ENCODE results near the gene RAD51B.

Gene RAD51B

DNA sequence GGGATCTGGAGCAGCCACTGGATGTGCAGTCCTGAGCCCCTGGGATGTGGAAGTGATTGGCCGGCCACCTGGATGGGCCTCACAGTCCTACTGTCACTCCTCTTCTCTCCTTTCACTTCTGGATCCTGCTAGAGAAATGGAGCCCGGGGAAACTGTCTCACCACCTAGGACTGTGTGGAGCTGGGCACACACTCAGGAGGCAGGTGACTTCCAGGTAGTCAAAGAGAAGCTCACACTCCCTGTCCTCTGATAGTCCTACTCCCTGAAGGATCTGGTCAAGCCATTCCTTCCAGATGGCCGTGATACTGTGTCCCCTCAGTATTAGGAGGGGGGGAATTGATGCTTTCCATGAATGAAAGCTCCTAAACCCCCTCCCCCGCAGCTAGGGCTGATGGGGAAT, 772.2 kb downstream of the RAD51B start:
- no peak for DNase-seq

GRCh38 chr14:68592948-68593556, 773.5 kb downstream of the RAD51B start:
- DNase-seq: no peak

GRCh38 chr14:68593806-68594536, 774.4 kb downstream of the RAD51B start:
- no peak for DNase-seq

GRCh38 chr14:68594737-68595380, 775.3 kb downstream of the RAD51B start:
- DNase-seq: no peak

DNA sequence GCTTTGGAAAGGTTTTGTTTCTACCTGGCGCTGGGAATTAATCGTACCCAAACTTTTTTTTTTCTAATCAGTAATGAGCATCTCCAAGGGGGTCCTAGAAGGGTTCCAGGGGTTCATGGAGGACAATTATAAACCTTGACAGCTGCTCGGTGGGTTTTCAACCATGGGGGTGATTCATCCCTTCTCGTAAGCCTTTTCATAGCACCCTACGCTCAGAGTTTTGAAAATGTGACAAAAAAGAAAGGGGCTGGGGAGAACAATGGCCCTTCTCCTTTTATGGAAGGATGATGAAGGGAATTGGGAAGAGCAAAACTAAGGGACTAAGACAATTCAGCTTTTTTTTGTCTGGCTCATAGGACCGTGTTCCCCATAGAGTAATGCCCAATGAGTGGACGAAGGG, 776.6 kb downstream of the RAD51B start:
- DNase-seq: no peak

DNA sequence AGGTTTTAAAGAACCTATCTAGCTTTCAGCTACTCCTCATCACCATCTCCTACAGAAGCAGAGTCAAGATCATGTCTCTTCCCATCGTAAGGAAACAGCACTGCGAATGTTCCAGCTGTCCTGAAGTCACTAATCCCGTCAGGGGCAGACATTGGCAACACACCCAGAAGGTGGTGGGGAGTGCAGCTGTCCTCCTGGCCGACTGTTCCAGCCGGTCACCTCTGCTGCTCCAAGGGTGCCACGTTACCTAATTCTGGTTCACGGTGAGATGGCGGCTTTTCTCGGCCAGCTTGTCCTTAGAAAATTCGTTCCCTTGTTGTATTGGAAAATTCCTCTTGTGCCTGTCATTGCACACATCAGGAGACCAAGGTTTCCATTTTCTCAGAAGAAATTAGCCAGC, 777.1 kb downstream of the RAD51B start:
- no peak for DNase-seq

- no peak for DNase-seq
Measured at GRCh38 chr14:68598089-68598488, 778.5 kb downstream of the RAD51B start.

- DNase-seq: no peak
Measured at GRCh38 chr14:68598621-68599447, 779.3 kb downstream of the RAD51B start.

DNA sequence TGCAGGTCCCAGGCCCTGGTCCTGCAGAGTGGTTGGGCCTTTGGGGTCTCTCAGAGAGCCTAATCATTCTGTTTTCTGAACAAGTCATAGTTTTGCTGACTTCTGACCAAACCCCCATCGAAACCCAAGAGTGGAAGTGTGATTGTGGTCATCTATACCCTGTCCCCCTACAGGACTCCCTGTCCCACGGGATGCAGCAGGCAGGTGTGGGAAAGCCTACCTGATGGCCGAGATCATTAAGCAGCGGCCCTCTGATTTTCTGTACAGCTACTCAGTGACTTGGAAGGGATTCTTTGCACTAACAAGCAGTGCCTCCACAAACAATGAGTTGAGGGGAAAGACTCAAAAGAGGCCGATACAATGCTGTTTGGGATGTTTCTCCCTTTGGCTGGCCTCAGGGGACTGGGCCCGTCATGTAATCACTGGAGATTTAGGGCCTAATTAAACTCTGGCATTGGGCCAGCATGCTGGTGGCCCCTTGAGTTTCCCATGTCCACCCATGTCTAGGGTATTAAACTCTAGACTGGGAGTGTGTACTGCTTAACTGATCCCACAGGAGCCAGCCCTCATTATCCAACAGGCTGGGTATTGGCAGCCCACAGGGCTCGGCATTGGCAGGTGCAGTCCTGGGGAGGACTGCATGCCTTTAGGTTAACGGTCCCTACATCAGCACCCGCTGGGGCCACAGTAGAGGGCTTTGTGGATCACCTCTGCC, 780.5 kb downstream of the RAD51B start:
- DNase-seq: no peak

DNA sequence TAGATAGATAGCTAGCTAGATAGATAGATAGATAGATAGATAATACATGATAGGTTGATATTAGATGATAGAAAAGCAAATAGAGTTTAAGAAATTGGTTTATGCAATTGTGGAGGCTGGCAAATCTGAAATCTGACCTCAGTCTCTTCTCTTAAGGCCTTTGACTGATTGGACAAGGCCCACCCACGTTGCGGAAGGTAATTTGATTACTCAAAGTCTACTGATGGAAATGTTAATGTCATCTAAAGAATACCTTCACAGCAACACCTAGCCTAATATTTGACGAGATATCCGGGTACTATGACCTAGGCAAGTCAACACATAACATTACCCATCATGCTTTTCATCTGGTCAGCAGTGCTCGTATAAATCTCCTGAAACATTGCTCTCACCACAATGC, 782.9 kb downstream of the RAD51B start:
- no peak for DNase-seq

DNA sequence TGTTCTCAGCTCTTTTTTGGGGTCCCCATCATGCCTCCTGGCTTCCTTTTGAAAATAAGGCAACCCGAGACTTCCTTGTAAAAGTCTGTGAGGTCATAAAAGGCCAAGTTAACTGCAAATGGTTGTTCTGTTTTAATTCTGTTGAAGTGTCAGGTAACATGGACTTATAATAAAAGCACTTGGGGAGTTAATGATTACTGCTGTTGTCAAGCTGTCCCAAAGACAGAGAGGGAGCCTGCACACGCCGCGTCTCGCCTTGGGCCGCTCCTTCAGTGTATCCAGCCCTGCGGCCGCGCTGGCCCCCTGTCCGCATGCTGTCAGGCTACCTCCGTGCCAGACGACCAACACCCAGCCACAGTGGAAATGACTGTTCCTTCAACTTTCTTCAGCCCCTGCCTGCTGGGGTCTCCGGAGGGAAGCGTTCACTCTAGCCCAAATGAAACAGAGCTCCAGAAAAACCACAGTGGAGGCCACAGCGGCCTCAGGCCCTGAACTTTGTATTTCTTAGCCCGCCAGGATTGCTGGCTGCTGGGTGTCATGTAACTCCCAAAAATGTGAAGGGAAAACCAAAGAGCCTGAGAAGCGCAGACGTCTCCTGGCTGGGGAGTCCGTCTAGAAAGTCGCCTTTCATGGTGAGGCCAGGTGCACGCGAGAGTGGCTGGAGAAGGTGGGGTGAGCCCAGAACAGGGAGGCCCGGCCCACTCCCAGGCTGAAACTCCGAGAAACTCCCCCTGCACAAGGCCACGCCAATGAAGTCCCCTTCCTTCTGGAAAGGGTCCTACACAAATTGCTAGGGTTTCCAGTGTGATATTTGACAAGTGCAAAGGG, 784.2 kb downstream of the RAD51B start:
- DNase-seq: no peak

DNA sequence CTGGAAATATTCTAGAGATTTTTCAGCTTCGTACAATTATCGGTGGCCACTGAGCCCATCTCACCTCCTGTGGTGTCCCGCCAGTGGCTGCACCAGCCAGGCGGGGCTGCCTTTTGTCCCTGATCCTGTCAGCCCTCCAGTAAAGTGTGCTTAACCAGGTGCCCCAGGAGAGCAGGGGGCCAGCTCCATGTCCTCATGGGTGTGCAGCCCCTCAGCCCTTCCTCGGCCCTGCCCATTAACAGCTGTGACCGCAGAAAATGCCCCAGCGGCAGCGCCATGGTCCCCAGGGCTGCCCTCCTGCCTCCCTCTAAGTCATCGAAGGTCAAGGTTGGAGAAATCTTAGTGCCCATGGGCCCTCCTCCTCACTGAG, 784.8 kb downstream of the RAD51B start:
- no peak for DNase-seq

DNA sequence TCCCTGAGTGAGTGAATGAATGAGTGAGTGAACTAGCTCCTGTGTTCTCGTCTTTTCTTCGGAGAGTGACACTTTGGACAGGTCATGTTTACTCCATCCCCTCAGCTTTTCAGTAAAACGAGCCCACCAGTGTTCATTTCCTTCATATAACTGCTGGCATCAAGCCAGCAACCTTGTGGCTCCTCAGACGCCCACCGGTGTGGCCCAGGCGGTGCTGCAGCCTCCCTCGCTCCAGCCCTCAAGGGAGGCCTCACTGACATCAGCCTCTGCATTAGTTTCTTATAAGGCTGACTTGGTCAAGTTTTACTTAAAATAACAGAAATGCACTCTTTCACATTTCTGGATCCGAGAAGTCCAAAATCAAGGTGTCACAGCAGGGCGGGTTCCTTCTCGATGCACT, 785.2 kb downstream of the RAD51B start:
- no peak for DNase-seq

- DNase-seq: no peak
Measured at GRCh38 chr14:68606176-68606575, 786.6 kb downstream of the RAD51B start.

DNA sequence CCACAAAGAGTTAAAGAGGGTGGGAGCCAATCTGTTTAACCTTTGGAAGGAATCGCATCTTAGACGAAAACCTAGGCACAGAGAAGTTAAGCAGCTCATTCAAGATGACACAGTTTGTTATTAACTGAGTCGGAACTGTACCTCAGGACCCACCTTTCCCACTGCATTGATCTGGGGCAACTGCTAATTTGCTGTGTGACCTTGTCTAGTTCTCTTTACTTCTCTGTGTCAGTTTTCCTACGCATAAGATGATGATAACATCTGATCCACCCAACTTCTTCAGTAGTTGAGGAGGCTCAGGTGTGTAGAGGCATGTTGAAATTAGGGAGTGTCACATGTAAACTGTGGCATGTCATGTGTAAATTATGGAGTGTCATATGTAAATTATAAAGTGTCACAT, 787.1 kb downstream of the RAD51B start:
- DNase-seq: no peak

DNA sequence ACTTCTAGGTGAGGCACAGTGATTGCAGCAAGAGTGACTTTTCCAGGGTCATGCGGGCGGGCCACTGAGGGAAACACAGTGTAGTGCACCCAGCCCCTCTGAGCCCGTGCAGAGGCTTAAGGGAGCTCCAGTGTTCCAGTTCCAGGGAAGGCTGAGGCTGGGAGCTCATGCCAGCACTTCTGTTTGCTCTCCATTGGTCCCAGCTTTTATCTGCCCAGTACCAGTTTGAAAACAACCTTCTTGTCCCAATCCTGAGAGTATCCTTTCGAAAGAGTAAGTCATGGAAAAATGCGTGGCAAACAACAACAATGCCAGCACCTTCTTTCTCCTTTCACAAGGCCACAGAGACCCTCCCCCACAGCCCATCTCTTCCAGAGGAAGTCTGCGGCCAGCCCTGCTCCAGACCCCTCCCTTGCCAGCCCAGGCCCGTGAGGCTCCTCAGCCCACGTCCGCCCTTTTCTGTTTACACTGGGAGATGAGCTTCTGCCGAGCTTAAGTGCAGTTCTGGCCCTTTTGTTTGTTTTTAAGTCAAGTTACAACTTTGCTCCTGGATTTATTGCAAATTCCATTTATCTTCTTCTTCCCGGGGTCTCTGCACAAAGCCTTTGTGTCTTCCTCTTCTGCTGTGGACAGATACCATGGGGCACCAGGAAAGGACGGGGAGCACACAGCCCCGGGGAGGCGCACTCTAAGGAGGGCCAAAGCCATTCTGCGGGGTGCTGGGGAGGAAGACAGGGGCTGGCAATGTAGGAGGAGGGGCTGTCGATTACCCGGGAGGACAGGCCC, 787.7 kb downstream of the RAD51B start:
- DNase-seq: no peak

- no peak for DNase-seq
Measured at GRCh38 chr14:68607867-68608573, 788.4 kb downstream of the RAD51B start.

DNA sequence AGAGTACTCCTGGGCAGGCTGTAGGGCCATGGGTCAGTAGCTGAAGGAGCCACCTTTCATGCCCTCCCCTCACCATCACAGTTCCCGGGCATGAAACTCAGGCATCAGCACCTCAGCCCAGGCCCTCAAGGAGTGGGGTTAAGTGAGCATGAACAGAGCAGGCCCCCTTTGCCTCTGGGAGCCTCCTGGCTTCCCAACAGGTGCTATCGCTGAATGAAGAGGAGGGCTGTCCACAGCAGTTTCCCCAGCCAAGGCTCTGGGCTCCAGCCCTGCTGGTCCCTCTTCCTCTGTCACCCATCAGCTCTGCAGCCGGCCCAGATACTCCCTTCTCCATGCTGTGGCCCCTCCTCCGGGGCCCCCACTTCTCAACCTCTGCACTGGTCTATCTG, 789.0 kb downstream of the RAD51B start:
- no peak for DNase-seq

DNA sequence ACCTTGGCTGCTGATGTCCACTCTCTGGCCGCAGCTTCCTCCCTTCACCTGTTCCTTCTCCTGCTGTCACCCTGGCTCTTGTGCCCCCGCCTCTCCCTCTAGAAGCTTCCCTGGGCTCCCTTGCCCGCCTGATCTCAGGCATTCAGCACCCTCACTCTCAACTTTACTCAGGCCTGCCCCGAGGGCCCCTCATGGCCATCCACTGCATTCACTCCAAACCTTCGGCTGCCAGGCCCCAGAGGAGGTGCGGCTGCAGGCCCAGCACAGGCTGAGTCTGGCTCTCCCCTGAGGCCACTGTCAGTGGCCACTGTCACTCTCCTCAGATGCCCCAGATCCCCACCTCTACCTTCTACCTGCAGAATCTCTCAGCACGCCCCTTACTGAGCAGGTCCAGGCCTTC, 789.4 kb downstream of the RAD51B start:
- DNase-seq: no peak

DNA sequence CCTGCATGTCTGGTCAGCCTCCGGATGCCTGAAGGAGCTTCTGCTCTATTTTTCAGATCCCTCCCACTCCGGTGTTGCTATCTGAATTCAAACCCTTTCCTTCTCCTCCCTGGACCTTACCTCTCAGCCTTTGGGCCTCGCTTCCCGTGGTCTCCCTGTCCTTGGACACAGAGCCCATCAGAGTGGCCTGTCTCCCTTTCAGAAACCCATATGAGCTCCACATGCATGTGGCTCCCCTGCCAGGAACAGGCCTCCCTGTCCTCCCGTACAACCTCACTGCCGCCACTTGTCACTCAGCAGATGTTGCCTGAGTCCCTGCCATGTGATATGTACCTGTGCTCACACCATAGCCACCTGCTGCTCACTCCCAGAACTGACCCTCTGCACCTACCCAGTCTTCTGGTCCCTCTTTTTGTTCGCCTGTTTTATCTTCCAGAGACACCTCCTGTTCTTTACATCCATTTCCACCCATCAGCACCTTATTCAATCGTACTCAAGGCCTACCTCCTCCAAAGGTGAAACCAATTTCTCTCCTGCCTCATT, 790.7 kb downstream of the RAD51B start:
- DNase-seq: no peak

Measured in CD4-positive, alpha-beta T cell treated with Interleukin-21 for 1 hour (primary cell).